Kidney glomerular epithelial cell (primary cell): Measurements from ENCODE around the gene CLIC6.

Experiments
- DNase-seq: peaks from one replicate; lab custom pipeline; 2025; lab: John Stamatoyannopoulos, UW

CLIC6 gene

GRCh38 chr21:34728479-34728878 lies 59.7 kb downstream of the CLIC6 start:
- DNase-seq, result no peak

DNA sequence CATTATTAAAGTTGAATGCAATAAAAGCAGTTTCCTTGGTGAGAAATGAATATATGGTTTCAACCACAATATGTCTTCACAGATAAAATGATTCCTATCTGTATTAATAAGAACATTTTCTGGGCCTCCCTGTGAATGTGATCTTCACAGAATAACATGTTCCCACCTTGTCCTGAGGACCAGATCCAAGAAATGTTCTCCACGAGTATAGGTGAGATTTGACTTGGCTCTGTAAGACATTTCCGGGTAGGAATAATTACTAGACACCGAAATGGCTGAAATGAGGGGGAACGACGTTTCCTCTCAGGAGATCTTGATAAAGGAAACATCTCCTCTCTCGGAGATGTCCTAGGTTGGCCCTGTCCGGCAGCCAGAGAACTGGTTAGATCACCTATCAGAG lies 61.4 kb downstream of the CLIC6 start:
- DNase-seq, result no peak

GRCh38 chr21:34730756-34731445 lies 62.1 kb downstream of the CLIC6 start:
- DNase-seq, result no peak

DNA sequence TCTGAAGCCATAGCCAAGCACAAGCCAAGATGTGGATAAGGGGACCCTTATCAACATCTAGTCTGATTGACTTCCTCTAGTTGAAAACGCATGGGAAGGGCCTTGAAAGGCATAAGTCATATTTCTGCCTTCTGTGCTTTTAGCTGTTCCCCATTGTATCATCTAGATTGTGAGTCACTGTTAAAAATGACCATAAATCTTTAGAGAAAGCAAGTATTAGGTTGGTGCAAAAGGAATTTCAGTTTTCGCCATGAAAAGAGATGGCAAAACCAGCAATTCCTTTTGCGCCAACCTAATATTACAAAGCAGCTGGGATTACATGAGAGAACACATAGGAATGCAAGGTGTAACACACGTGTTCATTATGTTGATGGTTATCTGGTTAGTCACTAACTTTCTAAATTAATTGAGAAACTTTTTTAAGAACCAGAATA lies 63.6 kb downstream of the CLIC6 start:
- no peak for DNase-seq

- no peak for DNase-seq
Measured at GRCh38 chr21:34733852-34734251, 65.1 kb downstream of the CLIC6 start.

DNA sequence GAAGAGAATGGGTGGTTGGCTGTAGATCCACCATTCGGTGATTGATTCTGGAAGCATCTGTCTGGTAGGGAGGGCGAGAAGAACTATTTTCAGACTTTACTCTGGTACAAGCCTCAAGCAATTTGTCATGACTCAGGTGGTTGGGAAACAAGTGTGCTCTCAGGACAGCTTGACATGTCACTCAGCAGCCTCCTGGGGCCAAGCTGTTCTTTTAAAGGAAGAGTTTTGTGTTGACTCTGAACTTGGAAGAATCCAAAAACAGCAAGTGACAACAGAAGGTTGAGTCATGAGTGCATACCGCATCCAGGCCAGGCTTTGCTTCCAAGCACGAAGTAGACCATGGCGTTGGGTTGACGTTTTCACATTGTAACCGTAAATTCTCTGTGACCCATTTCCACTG lies 65.9 kb downstream of the CLIC6 start:
- no peak for DNase-seq

GRCh38 chr21:34736116-34736874 lies 67.5 kb downstream of the CLIC6 start:
- DNase-seq, result no peak

- no peak for DNase-seq
Measured at GRCh38 chr21:34737115-34737514, 68.3 kb downstream of the CLIC6 start.

DNA sequence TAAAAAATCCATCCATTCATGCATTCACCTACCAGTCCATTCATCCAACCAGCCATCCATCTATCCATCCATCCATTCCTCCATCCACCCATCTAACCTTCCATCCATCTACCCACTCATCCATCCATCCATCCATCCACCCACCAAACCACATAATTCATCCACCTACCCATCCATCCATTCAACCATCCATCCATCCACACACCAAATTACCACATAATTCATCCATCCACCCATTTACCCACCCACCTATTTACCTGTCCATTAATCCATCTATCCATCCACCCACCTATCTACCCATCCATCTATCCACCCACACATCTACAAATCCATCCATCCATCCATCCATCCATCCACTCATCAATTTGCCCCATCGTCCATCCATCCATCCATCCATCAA lies 71.4 kb downstream of the CLIC6 start:
- no peak for DNase-seq

- DNase-seq, result no peak
Measured at GRCh38 chr21:34743285-34743684, 74.5 kb downstream of the CLIC6 start.

DNA sequence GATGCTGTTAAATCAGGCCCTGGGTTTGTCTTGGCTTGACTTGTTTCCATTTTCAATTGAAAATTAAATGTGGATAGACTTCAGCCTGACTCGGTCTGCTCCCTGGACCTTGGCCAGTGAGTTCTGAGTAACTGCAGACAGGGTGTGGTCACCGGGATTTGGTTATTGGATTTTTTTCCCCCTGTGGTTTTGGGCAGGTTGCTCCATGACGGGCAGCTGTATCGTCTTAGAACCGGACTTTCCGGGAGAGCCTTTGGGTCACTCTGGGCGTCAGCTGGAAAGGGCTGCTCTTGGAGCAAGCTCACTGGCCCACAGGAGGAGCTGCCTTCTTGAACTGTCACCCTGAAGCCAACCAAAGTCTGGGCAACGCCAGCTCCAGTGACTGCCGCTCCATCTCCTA lies 75.0 kb downstream of the CLIC6 start:
- no peak for DNase-seq

DNA sequence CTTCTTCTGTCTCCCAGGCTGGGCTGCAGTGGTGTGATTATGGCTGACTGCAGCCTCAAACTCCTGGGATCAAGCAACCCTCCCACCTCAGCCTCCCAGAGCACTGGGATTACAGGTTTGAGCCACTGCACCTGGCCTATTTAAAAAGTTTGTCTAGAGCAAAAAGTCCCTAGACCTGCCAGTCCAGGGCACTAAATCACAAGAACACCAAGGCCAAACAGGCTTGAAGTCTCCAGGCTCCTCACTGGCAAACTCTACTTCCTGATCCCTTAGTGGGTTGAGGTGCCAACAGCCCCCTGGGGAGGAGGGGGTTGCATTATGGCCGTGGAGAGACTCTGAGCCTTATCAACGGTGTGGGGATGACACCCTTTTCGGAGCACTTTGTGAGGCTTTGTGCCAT lies 76.0 kb downstream of the CLIC6 start:
- DNase-seq, result no peak

DNA sequence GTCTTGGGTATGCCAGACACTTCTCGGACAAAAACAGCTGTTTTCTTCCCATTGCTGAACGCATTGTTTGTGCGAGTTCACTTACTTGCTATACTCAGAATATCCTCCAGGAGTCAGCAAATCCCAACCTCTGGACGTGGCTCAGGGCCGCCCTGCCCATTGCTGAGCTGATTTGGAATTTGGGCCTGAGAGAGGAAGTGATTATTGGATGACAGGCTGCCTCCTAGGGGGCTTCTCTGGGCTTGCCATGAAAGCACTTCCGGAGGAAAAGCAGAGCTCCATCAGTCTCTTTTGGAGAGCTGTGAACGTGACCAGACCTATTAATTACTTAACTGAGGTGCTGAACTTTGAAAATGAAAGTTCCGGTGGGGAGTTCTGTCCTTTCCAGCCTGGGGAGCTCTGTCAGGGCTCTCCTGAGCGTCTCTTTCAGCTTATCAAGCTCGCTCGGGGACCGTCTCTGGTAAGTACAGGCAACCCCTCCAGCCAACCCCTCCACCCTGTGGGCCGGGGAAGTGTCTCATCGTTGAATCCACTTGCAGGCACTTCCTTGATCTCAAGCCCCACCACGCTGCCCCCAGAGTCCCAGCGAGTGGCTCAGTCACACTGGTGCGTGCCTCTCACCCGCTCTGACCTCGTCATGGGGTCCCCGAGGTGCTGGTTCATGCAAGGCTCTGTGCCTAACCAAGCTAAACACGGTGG lies 76.9 kb downstream of the CLIC6 start:
- DNase-seq, result peak; percentile 69

DNA sequence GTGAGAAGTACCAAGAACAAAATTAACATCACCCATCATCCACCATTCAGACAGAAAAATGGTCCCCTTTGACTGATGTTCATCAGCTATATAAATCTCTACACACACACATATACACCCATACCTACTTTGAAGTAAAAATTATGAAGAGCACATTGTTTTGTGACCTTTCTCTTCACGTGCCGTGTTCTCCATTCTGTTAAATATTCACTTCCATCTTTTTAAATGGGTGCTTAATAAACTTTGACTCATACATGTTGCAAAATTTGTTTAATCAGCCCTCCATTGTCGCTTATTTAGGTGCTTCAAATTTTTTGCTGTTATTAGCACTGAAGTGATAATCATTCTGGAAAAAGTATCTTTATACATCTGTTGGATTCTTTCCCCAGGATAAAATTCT lies 80.1 kb downstream of the CLIC6 start:
- no peak for DNase-seq

GRCh38 chr21:34754690-34755647 lies 86.2 kb downstream of the CLIC6 start:
- DNase-seq, result no peak

DNA sequence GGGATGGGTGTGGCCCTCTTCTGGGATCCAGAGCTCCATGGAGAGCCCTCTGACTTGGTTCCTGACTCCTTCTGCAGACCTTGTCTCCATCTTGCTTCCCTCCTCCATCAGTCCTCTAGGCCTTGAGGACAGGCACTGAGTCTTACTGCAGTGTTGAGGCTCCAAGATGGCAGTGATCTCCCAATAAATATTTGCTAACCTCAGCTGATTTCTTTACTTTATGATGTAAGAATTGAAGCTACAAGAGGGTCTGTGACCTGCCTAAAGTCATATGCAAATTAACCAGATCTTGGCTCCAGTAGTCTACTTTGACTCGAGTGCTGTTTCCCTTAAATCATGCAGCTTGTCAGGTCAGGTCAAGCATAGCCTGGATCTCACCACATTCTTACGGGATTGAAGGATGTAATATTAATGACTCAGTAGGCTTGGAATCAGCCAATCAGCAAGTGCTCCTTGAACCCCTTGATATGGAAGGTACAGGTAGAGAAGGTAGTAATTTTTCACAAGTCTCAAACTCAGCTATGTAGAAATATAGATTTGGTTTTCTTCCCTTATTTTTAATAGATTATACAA lies 93.0 kb downstream of the CLIC6 start:
- peak; percentile 73 for DNase-seq

DNA sequence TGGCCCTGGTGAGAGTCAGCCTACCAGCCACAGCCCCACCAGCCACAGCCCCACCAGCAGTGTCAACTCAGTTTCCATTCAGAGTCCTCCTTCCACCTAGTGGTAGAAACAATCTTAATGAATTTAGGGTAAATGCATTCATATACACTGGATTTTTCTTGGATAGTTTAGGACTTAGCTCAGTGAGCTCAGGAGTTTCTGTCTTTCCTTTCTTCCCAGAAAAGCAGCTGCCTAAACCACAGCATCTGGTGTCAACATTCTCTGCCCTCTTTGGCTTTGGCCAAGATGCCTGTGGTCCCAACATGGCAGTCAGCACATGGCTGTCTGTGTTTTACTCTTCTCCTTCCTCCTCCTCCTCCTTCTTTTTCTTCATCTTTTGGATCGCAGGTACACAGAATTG lies 94.0 kb downstream of the CLIC6 start:
- DNase-seq, result no peak

- no peak for DNase-seq
Measured at GRCh38 chr21:34764715-34765284, 96.0 kb downstream of the CLIC6 start.

- no peak for DNase-seq
Measured at GRCh38 chr21:34765619-34766018, 96.8 kb downstream of the CLIC6 start.

- no peak for DNase-seq
Measured at GRCh38 chr21:34766862-34767261, 98.1 kb downstream of the CLIC6 start.
